Mesendoderm (in vitro differentiated cells): ENCODE measurements around the gene TPRG1L.

ENCODE experiments used
- DNase-seq: peaks from one replicate; pipeline ENCODE4 v3.0.0; 2013
- H2AK5ac ChIP-seq: 2 replicates; pipeline ENCODE4 v1.6.1; 2013; ENCODE audit warnings: low read length, inconsistent platforms
- H2BK120ac ChIP-seq: 2 replicates; pipeline ENCODE4 v1.6.1; 2013; ENCODE audit warnings: low read depth, mild to moderate bottlenecking, low read length, moderate library complexity, mixed read lengths
- H2BK15ac ChIP-seq: replicated peaks from 2 replicates; pipeline ENCODE4 v1.6.1; 2013; ENCODE audit warnings: low read depth, mild to moderate bottlenecking, moderate library complexity
- H2BK5ac ChIP-seq: 2 replicates; pipeline ENCODE4 v1.6.1; 2013; ENCODE audit warnings: low read length, inconsistent platforms
- H3K18ac ChIP-seq: 2 replicates; pipeline ENCODE4 v1.6.1; 2013; ENCODE audit warnings: mild to moderate bottlenecking, low read length, mixed read lengths
- H3K23ac ChIP-seq: one replicate; pipeline ENCODE4 v1.6.1; 2013; ENCODE audit warnings: low read length
- H3K27ac ChIP-seq: 2 replicates; pipeline ENCODE4 v1.5.1; 2013; ENCODE audit warnings: low read depth, mild to moderate bottlenecking, inconsistent platforms, low read length, moderate library complexity
- H3K27me3 ChIP-seq: 2 replicates; pipeline ENCODE4 v1.6.1; 2013; ENCODE audit warnings: low read length, control low read depth, mild to moderate bottlenecking, inconsistent platforms; ENCODE audit not compliant: insufficient read depth, poor library complexity
- H3K36me3 ChIP-seq: 2 replicates; pipeline ENCODE4 v1.6.1; 2013; ENCODE audit warnings: low read length, inconsistent platforms; ENCODE audit not compliant: control insufficient read depth, insufficient read depth
- H3K4ac ChIP-seq: one replicate; pipeline ENCODE4 v1.6.1; 2013; ENCODE audit warnings: low read depth, mild to moderate bottlenecking, low read length, moderate library complexity
- H3K4me1 ChIP-seq: 2 replicates; pipeline ENCODE4 v1.6.1; 2013; ENCODE audit warnings: low read depth, low read length, inconsistent platforms; ENCODE audit not compliant: control insufficient read depth
- H3K4me2 ChIP-seq: 2 replicates; pipeline ENCODE4 v1.6.1; 2013; ENCODE audit warnings: low read length
- H3K4me3 ChIP-seq: 2 replicates; pipeline ENCODE4 v1.5.1; 2013; ENCODE audit warnings: mild to moderate bottlenecking, low read length
- H3K56ac ChIP-seq: one replicate; pipeline ENCODE4 v1.6.1; 2013; ENCODE audit warnings: low read length
- H3K79me1 ChIP-seq: 2 replicates; pipeline ENCODE4 v1.6.1; 2013; ENCODE audit warnings: low read length, inconsistent platforms
- H3K79me2 ChIP-seq: 2 replicates; pipeline ENCODE4 v1.6.1; 2013; ENCODE audit warnings: mild to moderate bottlenecking, low read length; ENCODE audit not compliant: control insufficient read depth, insufficient read depth
- H3K9ac ChIP-seq: 2 replicates; pipeline ENCODE4 v1.6.1; 2013; ENCODE audit warnings: low read length, inconsistent platforms
- H4K5ac ChIP-seq: one replicate; pipeline ENCODE4 v1.6.1; 2013; ENCODE audit warnings: low read length
- H4K8ac ChIP-seq: one replicate; pipeline ENCODE4 v1.6.1; 2013; ENCODE audit warnings: low read depth, mild to moderate bottlenecking, control low read depth, low read length, moderate library complexity
- WGBS: extraction: QIAGEN DNeasy Blood & Tissue Kit; methylation state at CpG from one replicate; pipeline ENCODE4 v1.1.7; 2013; ENCODE audit warnings: low lambda C conversion rate, missing lambda C conversion rate; ENCODE audit not compliant: insufficient coverage; ENCODE audit errors: extremely low coverage; 5-methylcytosine and 5-hydroxymethylcytosine counted together

TPRG1L gene

GRCh38 chr1:3669971-3670431 is 45.2 kb downstream of the TPRG1L start:
- Histone ChIP-seq H3K4ac (no peak overlapping the region), H3K4me2 (no peak overlapping the region), H3K4me3 (no peak overlapping the region), H2BK15ac (no peak overlapping the region), H3K27ac (no peak overlapping the region), H3K79me2 (no peaks in the 10 kb centered on the region), H3K4me1 (no peaks in the 10 kb centered on the region), H4K8ac (no peak overlapping the region), H3K18ac (no peak overlapping the region), H4K5ac (no peak overlapping the region), H3K23ac (no peak overlapping the region), H3K79me1 (no peaks in the 10 kb centered on the region), H3K36me3 (no peaks in the 10 kb centered on the region), H3K27me3 (no peaks in the 10 kb centered on the region), H3K9ac (no peak overlapping the region), H2BK120ac (no peak overlapping the region), H2BK5ac (no peak overlapping the region), H2AK5ac (no peak overlapping the region), H3K56ac (no peak overlapping the region)
- no peak for DNase-seq
- no CpG with 5 or more reads among the region's 9 CpGs for WGBS

GRCh38 chr1:3670823-3671265 is 46.0 kb downstream of the TPRG1L start:
- DNase-seq: no peak
- Histone ChIP-seq H3K27me3 (no peaks in the 10 kb centered on the region), H3K4me3 (no peak overlapping the region), H2BK120ac (no peak overlapping the region), H3K18ac (no peak overlapping the region), H3K23ac (no peak overlapping the region), H4K8ac (no peak overlapping the region), H3K56ac (no peak overlapping the region), H3K4ac (no peak overlapping the region), H3K79me1 (no peaks in the 10 kb centered on the region), H3K4me2 (no peak overlapping the region), H4K5ac (no peak overlapping the region), H3K36me3 (no peaks in the 10 kb centered on the region), H2BK5ac (no peak overlapping the region), H2AK5ac (no peak overlapping the region), H3K79me2 (no peaks in the 10 kb centered on the region), H3K27ac (no peak overlapping the region), H2BK15ac (no peak overlapping the region), H3K4me1 (no peaks in the 10 kb centered on the region), H3K9ac (no peak overlapping the region)
- WGBS: no CpG with 5 or more reads among the region's 15 CpGs

- no peak overlapping the region for H2BK15ac ChIP-seq
- no peak overlapping the region for H3K56ac ChIP-seq
- H2BK5ac ChIP-seq: no peak overlapping the region
- no peaks in the 10 kb centered on the region for H3K27me3 ChIP-seq
- no peak overlapping the region for H3K9ac ChIP-seq
- H3K4me1 ChIP-seq: no peaks in the 10 kb centered on the region
- H2BK120ac ChIP-seq: no peak overlapping the region
- no peak overlapping the region for H3K4ac ChIP-seq
- H3K23ac ChIP-seq: no peak overlapping the region
- H3K4me2 ChIP-seq: no peak overlapping the region
- no peaks in the 10 kb centered on the region for H3K36me3 ChIP-seq
- no peak overlapping the region for H4K5ac ChIP-seq
- no CpG with 5 or more reads among the region's 29 CpGs for WGBS
- H3K27ac ChIP-seq: no peak overlapping the region
- no peak overlapping the region for H3K18ac ChIP-seq
- no peak overlapping the region for H4K8ac ChIP-seq
- DNase-seq: no peak
- no peak overlapping the region for H2AK5ac ChIP-seq
- no peak overlapping the region for H3K4me3 ChIP-seq
- H3K79me1 ChIP-seq: no peaks in the 10 kb centered on the region
- H3K79me2 ChIP-seq: no peaks in the 10 kb centered on the region
These were observed 46.8 kb downstream of the TPRG1L start for GRCh38 chr1:3671371-3672180.

- H2BK15ac ChIP-seq: no peak overlapping the region
These were observed 47.6 kb downstream of the TPRG1L start for GRCh38 chr1:3672231-3672970.

GRCh38 chr1:3672971-3673361 is 48.2 kb downstream of the TPRG1L start:
- H3K56ac ChIP-seq: no peak overlapping the region
- no peak overlapping the region for H3K4ac ChIP-seq
- H2AK5ac ChIP-seq: no peak overlapping the region
- H3K36me3 ChIP-seq: no peaks in the 10 kb centered on the region
- H3K18ac ChIP-seq: no peak overlapping the region
- no peak overlapping the region for H2BK15ac ChIP-seq
- H3K27me3 ChIP-seq: no peaks in the 10 kb centered on the region
- no peak overlapping the region for H3K4me2 ChIP-seq
- DNase-seq: no peak
- H3K4me1 ChIP-seq: no peaks in the 10 kb centered on the region
- H4K5ac ChIP-seq: no peak overlapping the region
- WGBS: no CpG with 5 or more reads among the region's 17 CpGs
- H3K79me1 ChIP-seq: no peaks in the 10 kb centered on the region
- no peak overlapping the region for H3K23ac ChIP-seq
- no peak overlapping the region for H4K8ac ChIP-seq
- H3K79me2 ChIP-seq: no peaks in the 10 kb centered on the region
- no peak overlapping the region for H3K27ac ChIP-seq
- no peak overlapping the region for H3K4me3 ChIP-seq
- no peak overlapping the region for H2BK5ac ChIP-seq
- H3K9ac ChIP-seq: no peak overlapping the region
- H2BK120ac ChIP-seq: no peak overlapping the region

More at GRCh38 chr1:3672231-3672970, 47.6 kb downstream of the TPRG1L start:
- no peaks in the 10 kb centered on the region for H3K27me3 ChIP-seq
- H3K27ac ChIP-seq: no peak overlapping the region
- H3K56ac ChIP-seq: no peak overlapping the region
- H3K36me3 ChIP-seq: no peaks in the 10 kb centered on the region
- H3K23ac ChIP-seq: no peak overlapping the region
- no peak for DNase-seq
- H3K4me3 ChIP-seq: no peak overlapping the region
- H2AK5ac ChIP-seq: no peak overlapping the region
- no peak overlapping the region for H2BK5ac ChIP-seq
- H4K5ac ChIP-seq: no peak overlapping the region
- H3K79me2 ChIP-seq: no peaks in the 10 kb centered on the region
- no peak overlapping the region for H4K8ac ChIP-seq
- no peaks in the 10 kb centered on the region for H3K4me1 ChIP-seq
- no peak overlapping the region for H3K9ac ChIP-seq
- no peaks in the 10 kb centered on the region for H3K79me1 ChIP-seq
- no peak overlapping the region for H2BK120ac ChIP-seq
- no peak overlapping the region for H3K4ac ChIP-seq
- H3K18ac ChIP-seq: no peak overlapping the region
- H3K4me2 ChIP-seq: no peak overlapping the region
- no CpG with 5 or more reads among the region's 21 CpGs for WGBS
